SH-SY5Y (cell line): Measurements from ENCODE around the gene CBLL1.

ENCODE experiments used
- GATA2 ChIP-seq: IDR thresholded peaks from 2 replicates; pipeline ENCODE4 v1.6.1; 2011; ENCODE audit warnings: mild to moderate bottlenecking, low read depth, low read length
- GATA3 ChIP-seq: IDR thresholded peaks from 2 replicates; pipeline ENCODE4 v1.6.1; 2011; ENCODE audit warnings: low read depth, mild to moderate bottlenecking, low read length, moderate library complexity

DNA sequence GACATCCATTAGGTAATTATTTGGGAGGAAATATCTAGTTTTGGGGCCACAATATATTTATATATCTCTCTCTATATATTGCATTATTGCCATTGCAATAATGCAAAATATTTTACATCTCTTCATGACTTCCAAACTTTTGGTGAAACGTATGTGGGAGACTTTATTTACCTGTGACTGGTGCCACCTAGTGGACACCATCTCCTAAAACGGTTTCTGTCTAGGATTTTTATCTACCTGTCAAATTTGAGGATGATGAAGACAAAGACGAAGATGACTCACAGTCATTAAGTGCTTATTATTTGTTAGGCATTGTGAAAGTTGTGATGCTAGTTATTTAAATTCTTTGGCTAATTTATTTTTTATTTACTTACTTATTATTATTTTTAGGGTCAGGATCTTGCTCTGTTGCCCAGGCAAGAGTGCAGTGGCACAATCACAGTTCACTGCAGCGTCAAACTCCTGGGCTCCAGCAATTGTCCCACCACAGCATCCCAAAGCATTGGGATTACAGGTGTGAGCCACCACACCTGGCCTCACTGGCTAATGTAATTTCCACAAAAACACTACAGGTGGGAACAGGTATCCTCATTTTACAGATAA, 18.7 kb upstream of the CBLL1 start:
- no peak for TF ChIP-seq GATA2
- TF ChIP-seq GATA3, result no peak
